HFFc6 (cell line): Measurements from ENCODE around the gene IKBKG. TPM values are rescaled to one million over a fixed set of nuclear protein-coding genes. Genes with fewer than 3 reads are reported as not detected.

Source experiments
- DNase-seq: peaks from one replicate; pipeline ENCODE4 v3.0.0-alpha.2; 2018
- H3K27ac Mint-ChIP-seq: 2 replicates; pipeline ENCODE4 v1.8.0; 2020; ENCODE audit warnings: mild to moderate bottlenecking, mixed read lengths
- H3K27me3 Mint-ChIP-seq: 2 replicates; pipeline ENCODE4 v1.8.0; 2021; ENCODE audit warnings: mild to moderate bottlenecking, moderate library complexity, mixed read lengths; ENCODE audit not compliant: insufficient read depth
- H3K36me3 Mint-ChIP-seq: 2 replicates; pipeline ENCODE4 v1.8.0; 2021; ENCODE audit warnings: low read depth, mixed read lengths
- H3K4me1 Mint-ChIP-seq: 2 replicates; pipeline ENCODE4 v1.8.0; 2020; ENCODE audit warnings: low read depth, mixed read lengths
- H3K4me3 Mint-ChIP-seq: 2 replicates; pipeline ENCODE4 v1.8.0; 2020; ENCODE audit warnings: mild to moderate bottlenecking, moderate library complexity, mixed read lengths
- H3K9me3 Mint-ChIP-seq: 2 replicates; pipeline ENCODE4 v1.8.0; 2020; ENCODE audit warnings: mild to moderate bottlenecking, mixed read lengths
- CTCF ChIP-seq: fragments of 200-600 bp; sonication (generic); IDR thresholded peaks from 2 replicates; pipeline ENCODE4 v1.5.0; 2021; ENCODE audit warnings: antibody characterized with exemption, mild to moderate bottlenecking
- total RNA-seq, 6 experiments: library from RNA; stranded (reverse); fragmentation: NEBNext Ultra II Directional; extraction: Animal tissue kit (Norgen Biotek cat#: 25700); gene quantifications; 2 replicates in 1 of 6; 3 replicates in 5 of 6; pipeline ENCODE4 v1.2.3, GENCODE V29; 2021

Gene IKBKG
- total RNA-seq, 6 experiments from 2014 or later = 32.5 to 38.9 (median 37.5) TPM

- H3K27ac Mint-ChIP-seq = peak overlapping the region; percentile 78
- DNase-seq = no peak
- no peak for TF ChIP-seq CTCF
- H3K4me1 Mint-ChIP-seq = peaks cover 10% of the 10 kb centered on the region
- H3K4me3 Mint-ChIP-seq = no peak overlapping the region
- no peaks in the 10 kb centered on the region for H3K9me3 Mint-ChIP-seq
- peaks cover 4% of the 10 kb centered on the region for H3K27me3 Mint-ChIP-seq
- peaks cover 18% of the 10 kb centered on the region for H3K36me3 Mint-ChIP-seq
Observed at GRCh38 chrX:154506483-154507332, 40.7 kb upstream of the IKBKG start.

GRCh38 chrX:154507673-154508383 is 39.6 kb upstream of the IKBKG start:
- H3K4me1 Mint-ChIP-seq = peaks cover 10% of the 10 kb centered on the region
- H3K36me3 Mint-ChIP-seq = peaks cover 18% of the 10 kb centered on the region
- H3K9me3 Mint-ChIP-seq = no peaks in the 10 kb centered on the region
- no peak overlapping the region for H3K4me3 Mint-ChIP-seq
- H3K27ac Mint-ChIP-seq = no peak overlapping the region
- DNase-seq = no peak
- peaks cover 2% of the 10 kb centered on the region; the same call in 1 of the 2 replicates for H3K27me3 Mint-ChIP-seq
- no peak for TF ChIP-seq CTCF

GRCh38 chrX:154508384-154508745 is 39.1 kb upstream of the IKBKG start:
- no peak for TF ChIP-seq CTCF
- Mint-ChIP-seq H3K9me3 (no peaks in the 10 kb centered on the region), H3K27ac (no peak overlapping the region), H3K36me3 (peaks cover 18% of the 10 kb centered on the region), H3K4me3 (no peak overlapping the region), H3K4me1 (peaks cover 10% of the 10 kb centered on the region), H3K27me3 (peaks cover 2% of the 10 kb centered on the region; the same call in 1 of the 2 replicates)
- DNase-seq = no peak

DNA sequence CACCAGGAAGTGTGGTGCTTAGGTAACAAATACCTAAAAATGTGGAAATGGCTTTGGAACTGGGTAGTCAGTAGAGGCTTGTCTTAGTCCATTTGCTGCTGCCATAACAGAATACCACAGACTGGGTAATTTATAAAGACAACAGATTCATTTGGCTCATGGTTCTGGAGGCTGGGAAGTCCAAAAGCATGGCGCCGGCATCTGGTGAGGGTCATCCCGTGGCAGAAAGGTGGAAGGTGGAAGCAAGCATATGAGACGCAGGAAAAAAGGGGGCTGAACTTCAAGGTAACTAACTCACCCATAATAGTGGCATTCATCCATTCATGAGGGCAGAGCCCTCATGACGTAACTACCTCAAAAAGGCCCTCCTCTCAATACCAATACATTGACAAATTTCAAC is 38.0 kb upstream of the IKBKG start:
- peaks cover 17% of the 10 kb centered on the region for H3K4me1 Mint-ChIP-seq
- no peak for DNase-seq
- peaks cover 24% of the 10 kb centered on the region for H3K36me3 Mint-ChIP-seq
- no peaks in the 10 kb centered on the region for H3K9me3 Mint-ChIP-seq
- no peak overlapping the region for H3K4me3 Mint-ChIP-seq
- no peak overlapping the region for H3K27ac Mint-ChIP-seq
- H3K27me3 Mint-ChIP-seq = peaks cover 2% of the 10 kb centered on the region; the same call in 1 of the 2 replicates
- TF ChIP-seq CTCF = no peak

DNA sequence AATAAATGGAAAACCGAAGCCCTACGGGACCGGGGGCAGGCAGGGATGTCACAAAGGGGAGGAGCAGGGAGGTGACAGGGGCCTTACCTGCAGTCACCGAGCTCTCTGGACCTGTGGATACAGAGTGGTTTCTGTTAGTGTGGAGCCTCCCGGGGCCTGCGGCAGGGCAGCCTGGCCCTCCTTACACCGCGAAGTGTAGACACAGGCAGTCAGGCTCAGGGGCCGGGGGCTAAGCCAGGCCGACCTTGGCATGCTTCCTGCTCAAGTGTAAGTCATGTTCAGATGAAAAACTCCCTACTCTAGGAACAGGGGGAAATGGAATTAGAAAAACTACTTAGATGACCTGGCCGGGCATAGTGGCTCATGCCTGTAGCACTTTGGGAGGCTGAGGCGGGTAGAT is 35.7 kb upstream of the IKBKG start:
- no peaks in the 10 kb centered on the region for H3K9me3 Mint-ChIP-seq
- peaks cover 25% of the 10 kb centered on the region for H3K36me3 Mint-ChIP-seq
- no peak for DNase-seq
- no peak overlapping the region for H3K4me3 Mint-ChIP-seq
- no peak for TF ChIP-seq CTCF
- peaks cover 18% of the 10 kb centered on the region for H3K4me1 Mint-ChIP-seq
- H3K27me3 Mint-ChIP-seq = peaks cover 1% of the 10 kb centered on the region; the same call in 1 of the 2 replicates
- H3K27ac Mint-ChIP-seq = no peak overlapping the region
